SK-N-SH (cell line): ENCODE measurements around the gene NR1I2. TPM values are rescaled to one million over a fixed set of nuclear protein-coding genes. Genes with fewer than 3 reads are reported as not detected.

ENCODE experiments used
- CTCF ChIA-PET: fragments of 300-600, 350-600 bp; formaldehyde crosslinking; extraction: SDS; loops from one replicate; lab custom pipeline; 2021; lab: Yijun Ruan, JAX
- POLR2A ChIA-PET: fragments of 350-600 bp; sonication (Branson Sonifier 250); formaldehyde crosslinking; extraction: SDS; loops from one replicate; lab custom pipeline; 2020; ENCODE audit warnings: antibody characterized with exemption, inconsistent platforms; lab: Yijun Ruan, JAX
- DNase-seq: peaks from one replicate; pipeline ENCODE4 v3.0.0; 2012
- H2AFZ ChIP-seq: fragments of 200-600 bp; sonication (generic); 2 replicates; pipeline ENCODE4 v1.8.1; 2016; ENCODE audit warnings: antibody characterized with exemption, mild to moderate bottlenecking, low read depth
- H3F3A ChIP-seq: fragments of 200-600 bp; sonication (generic); replicated peaks from 2 replicates; pipeline ENCODE3; 2016; ENCODE audit warnings: antibody characterized with exemption, mild to moderate bottlenecking; ENCODE audit not compliant: insufficient read depth
- H3K27ac ChIP-seq, 2 experiments: fragments of 200-500 bp in 1 of 2; fragments of 200-600 bp in 1 of 2; sonication (Bioruptor generic) in 1 of 2; sonication (generic), shearing (Covaris generic) in 1 of 2; 2 replicates each; pipeline versions ENCODE4 v1.5.1 to v1.6.1; 2014 to 2016; ENCODE audit warnings: low read depth in 2 of 2, inconsistent platforms in 1 of 2, low read length in 1 of 2, mild to moderate bottlenecking in 1 of 2, mixed read lengths in 1 of 2
- H3K27me3 ChIP-seq: fragments of 200-600 bp; sonication (generic), shearing (Covaris generic); 2 replicates; pipeline ENCODE4 v1.6.1; 2016; ENCODE audit warnings: mixed run types; ENCODE audit not compliant: insufficient read depth
- H3K36me3 ChIP-seq, 2 experiments: fragments of 200-500 bp in 1 of 2; fragments of 200-600 bp in 1 of 2; sonication (Bioruptor generic) in 1 of 2; sonication (generic) in 1 of 2; replicated peaks in 1 of 2; 2 replicates each; pipeline versions ENCODE3 to v1.5.1; 2014 to 2016; ENCODE audit warnings: low read length in 1 of 2, mild to moderate bottlenecking in 1 of 2; ENCODE audit not compliant: insufficient read depth in 2 of 2, control insufficient read depth in 1 of 2
- H3K4me1 ChIP-seq, 2 experiments: fragments of 200-500 bp in 1 of 2; fragments of 200-600 bp in 1 of 2; sonication (Bioruptor generic) in 1 of 2; sonication (generic), shearing (Covaris generic) in 1 of 2; 2 replicates each; pipeline versions ENCODE4 v1.5.1 to v1.6.1; 2014 to 2016; ENCODE audit warnings: low read depth in 1 of 2, low read length in 1 of 2, mixed run types in 1 of 2; ENCODE audit not compliant: insufficient read depth in 2 of 2, control insufficient read depth in 1 of 2
- H3K4me2 ChIP-seq: fragments of 200-600 bp; sonication (generic), shearing (Covaris generic); 2 replicates; pipeline ENCODE4 v1.6.1; 2017; ENCODE audit warnings: mixed run types
- H3K4me3 ChIP-seq, 2 experiments: fragments of 200-500 bp in 1 of 2; fragments of 200-600 bp in 1 of 2; sonication (Bioruptor generic) in 1 of 2; sonication (generic), shearing (Covaris generic) in 1 of 2; 2 replicates each; pipeline versions ENCODE4 v1.5.1 to v1.8.1; 2014 to 2016; ENCODE audit warnings: low read depth in 2 of 2, inconsistent platforms in 1 of 2, low read length in 1 of 2, mild to moderate bottlenecking in 1 of 2, mixed read lengths in 1 of 2, moderate library complexity in 1 of 2
- H3K79me2 ChIP-seq: fragments of 200-600 bp; sonication (generic); 2 replicates; pipeline ENCODE4 v1.8.1; 2017; ENCODE audit warnings: mild to moderate bottlenecking; ENCODE audit not compliant: insufficient read depth
- H3K9ac ChIP-seq: fragments of 200-600 bp; sonication (generic); 2 replicates; pipeline ENCODE4 v1.6.1; 2017; ENCODE audit warnings: mixed run types
- H3K9me2 ChIP-seq: fragments of 200-600 bp; sonication (generic); 2 replicates; pipeline ENCODE4 v1.6.1; 2017; ENCODE audit warnings: mixed run types
- H3K9me3 ChIP-seq: fragments of 200-600 bp; sonication (generic); 2 replicates; pipeline ENCODE4 v1.6.1; 2017; ENCODE audit warnings: mixed run types, mild to moderate bottlenecking, moderate library complexity
- H4K20me1 ChIP-seq: fragments of 200-600 bp; sonication (generic); 2 replicates; pipeline ENCODE4 v1.6.1; 2017; ENCODE audit warnings: mild to moderate bottlenecking, mixed run types; ENCODE audit not compliant: insufficient read depth
- CHD2 ChIP-seq: fragments of 150-350 bp; IDR thresholded peaks from 2 replicates; pipeline ENCODE4 v1.6.1; 2018; ENCODE audit warnings: low read length; ENCODE audit not compliant: partially characterized antibody
- FOXJ3 ChIP-seq: sonication (generic); formaldehyde crosslinking; IDR thresholded peaks from 2 replicates; pipeline ENCODE4 v1.5.1; 2020; ENCODE audit warnings: mild to moderate bottlenecking, missing genetic modification reagents
- FOXM1 ChIP-seq: IDR thresholded peaks from 2 replicates; pipeline ENCODE4 v1.4.0; 2012; ENCODE audit warnings: low read depth, mild to moderate bottlenecking
- GATA2 ChIP-seq: sonication (generic); formaldehyde crosslinking; IDR thresholded peaks from 2 replicates; pipeline ENCODE4 v1.5.0; 2020; ENCODE audit warnings: mild to moderate bottlenecking, missing genetic modification reagents
- NRF1 ChIP-seq: IDR thresholded peaks from 2 replicates; pipeline ENCODE4 v1.6.1; 2012; ENCODE audit warnings: low read depth, mild to moderate bottlenecking, low read length
- RAD21 ChIP-seq: IDR thresholded peaks from 2 replicates; pipeline ENCODE4 v1.6.1; 2012; ENCODE audit warnings: mild to moderate bottlenecking, low read length
- RCOR1 ChIP-seq: fragments of 150-350 bp; IDR thresholded peaks from 2 replicates; pipeline ENCODE4 v1.6.1; 2017; ENCODE audit warnings: antibody characterized with exemption, low read length
- TAF1 ChIP-seq: IDR thresholded peaks from 2 replicates; pipeline ENCODE4 v1.6.1; 2012; ENCODE audit warnings: low read depth, mild to moderate bottlenecking, low read length, moderate library complexity, borderline replicate concordance
- TEAD4 ChIP-seq: IDR thresholded peaks from 2 replicates; pipeline ENCODE4 v1.4.0; 2012; ENCODE audit warnings: mild to moderate bottlenecking, borderline replicate concordance; ENCODE audit not compliant: insufficient read depth
- YY1 ChIP-seq: IDR thresholded peaks from 2 replicates; pipeline ENCODE4 v1.4.0; 2012; ENCODE audit warnings: low read depth, mild to moderate bottlenecking
- WGBS: methylation state at CpG from one replicate; pipeline ENCODE4 v1.1.6; 2017; ENCODE audit warnings: low lambda C conversion rate; 5-methylcytosine and 5-hydroxymethylcytosine counted together
- polyA plus RNA-seq, 3 experiments: library from polyadenylated mRNA; depleted of rRNA; stranded (reverse); fragments of >200 nt; gene quantifications; 2 replicates each; pipeline ENCODE4 v1.2.3, GENCODE V29; 2012
- TF ChIP-seq, protein P1 (sequence below): fragments of 150-350 bp; IDR thresholded peaks from 2 replicates; pipeline ENCODE4 v1.6.1; 2016; ENCODE audit warnings: mild to moderate bottlenecking, low read depth, low read length
- TF ChIP-seq, protein P2 (sequence below): IDR thresholded peaks from 2 replicates; pipeline ENCODE4 v1.6.1; 2012; ENCODE audit warnings: mild to moderate bottlenecking, low read depth, low read length, moderate library complexity
- TF ChIP-seq, protein P3 (sequence below): IDR thresholded peaks from 2 replicates; pipeline ENCODE4; 2012
- TF ChIP-seq, protein P4 (sequence below): fragments of 200-600 bp; sonication (generic); IDR thresholded peaks from 2 replicates; pipeline ENCODE4 v1.6.1; 2017; ENCODE audit warnings: antibody characterized with exemption, mild to moderate bottlenecking, moderate library complexity
- TF ChIP-seq, protein P5 (sequence below): IDR thresholded peaks from 2 replicates; pipeline ENCODE4 v1.4.0; 2012; ENCODE audit warnings: low read depth, borderline replicate concordance

The NR1I2 gene
- polyA plus RNA-seq, 1 of the 3 experiments (the other 2 are of a cell fraction) = 0.03 TPM

DNA sequence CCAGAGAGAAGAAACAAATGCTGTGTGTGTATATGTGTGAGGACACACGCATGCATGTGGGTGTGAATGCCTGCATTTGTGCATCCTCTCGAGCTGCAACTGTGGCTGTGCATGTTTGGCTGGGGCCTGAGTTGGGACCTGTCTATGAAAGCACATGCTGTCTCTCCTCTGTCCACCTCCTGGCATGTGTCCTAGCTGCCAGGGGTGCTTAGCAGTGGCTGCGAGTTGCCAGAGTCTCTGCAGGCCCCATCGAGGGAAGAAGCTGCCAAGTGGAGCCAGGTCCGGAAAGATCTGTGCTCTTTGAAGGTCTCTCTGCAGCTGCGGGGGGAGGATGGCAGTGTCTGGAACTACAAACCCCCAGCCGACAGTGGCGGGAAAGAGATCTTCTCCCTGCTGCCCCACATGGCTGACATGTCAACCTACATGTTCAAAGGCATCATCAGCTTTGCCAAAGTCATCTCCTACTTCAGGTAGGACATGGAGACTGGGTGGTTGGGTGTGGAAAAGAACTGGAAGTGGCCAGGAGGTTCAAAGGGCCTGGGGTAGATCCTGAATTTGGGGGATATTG is 30.7 kb downstream of the NR1I2 start:
- H3K9ac ChIP-seq = no peak overlapping the region
- H3K9me2 ChIP-seq = no peaks in the 10 kb centered on the region
- POLR2A ChIA-PET = no interaction called here
- TF ChIP-seq GATA2 (no peak), RCOR1 (no peak), TEAD4 (no peak), FOXJ3 (no peak), YY1 (no peak), RAD21 (no peak), CHD2 (no peak)
- TF ChIP-seq, protein P1, sequence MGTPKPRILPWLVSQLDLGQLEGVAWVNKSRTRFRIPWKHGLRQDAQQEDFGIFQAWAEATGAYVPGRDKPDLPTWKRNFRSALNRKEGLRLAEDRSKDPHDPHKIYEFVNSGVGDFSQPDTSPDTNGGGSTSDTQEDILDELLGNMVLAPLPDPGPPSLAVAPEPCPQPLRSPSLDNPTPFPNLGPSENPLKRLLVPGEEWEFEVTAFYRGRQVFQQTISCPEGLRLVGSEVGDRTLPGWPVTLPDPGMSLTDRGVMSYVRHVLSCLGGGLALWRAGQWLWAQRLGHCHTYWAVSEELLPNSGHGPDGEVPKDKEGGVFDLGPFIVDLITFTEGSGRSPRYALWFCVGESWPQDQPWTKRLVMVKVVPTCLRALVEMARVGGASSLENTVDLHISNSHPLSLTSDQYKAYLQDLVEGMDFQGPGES = no peak
- TF ChIP-seq, protein P2, sequence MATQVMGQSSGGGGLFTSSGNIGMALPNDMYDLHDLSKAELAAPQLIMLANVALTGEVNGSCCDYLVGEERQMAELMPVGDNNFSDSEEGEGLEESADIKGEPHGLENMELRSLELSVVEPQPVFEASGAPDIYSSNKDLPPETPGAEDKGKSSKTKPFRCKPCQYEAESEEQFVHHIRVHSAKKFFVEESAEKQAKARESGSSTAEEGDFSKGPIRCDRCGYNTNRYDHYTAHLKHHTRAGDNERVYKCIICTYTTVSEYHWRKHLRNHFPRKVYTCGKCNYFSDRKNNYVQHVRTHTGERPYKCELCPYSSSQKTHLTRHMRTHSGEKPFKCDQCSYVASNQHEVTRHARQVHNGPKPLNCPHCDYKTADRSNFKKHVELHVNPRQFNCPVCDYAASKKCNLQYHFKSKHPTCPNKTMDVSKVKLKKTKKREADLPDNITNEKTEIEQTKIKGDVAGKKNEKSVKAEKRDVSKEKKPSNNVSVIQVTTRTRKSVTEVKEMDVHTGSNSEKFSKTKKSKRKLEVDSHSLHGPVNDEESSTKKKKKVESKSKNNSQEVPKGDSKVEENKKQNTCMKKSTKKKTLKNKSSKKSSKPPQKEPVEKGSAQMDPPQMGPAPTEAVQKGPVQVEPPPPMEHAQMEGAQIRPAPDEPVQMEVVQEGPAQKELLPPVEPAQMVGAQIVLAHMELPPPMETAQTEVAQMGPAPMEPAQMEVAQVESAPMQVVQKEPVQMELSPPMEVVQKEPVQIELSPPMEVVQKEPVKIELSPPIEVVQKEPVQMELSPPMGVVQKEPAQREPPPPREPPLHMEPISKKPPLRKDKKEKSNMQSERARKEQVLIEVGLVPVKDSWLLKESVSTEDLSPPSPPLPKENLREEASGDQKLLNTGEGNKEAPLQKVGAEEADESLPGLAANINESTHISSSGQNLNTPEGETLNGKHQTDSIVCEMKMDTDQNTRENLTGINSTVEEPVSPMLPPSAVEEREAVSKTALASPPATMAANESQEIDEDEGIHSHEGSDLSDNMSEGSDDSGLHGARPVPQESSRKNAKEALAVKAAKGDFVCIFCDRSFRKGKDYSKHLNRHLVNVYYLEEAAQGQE = no peak
- TF ChIP-seq, protein P3, sequence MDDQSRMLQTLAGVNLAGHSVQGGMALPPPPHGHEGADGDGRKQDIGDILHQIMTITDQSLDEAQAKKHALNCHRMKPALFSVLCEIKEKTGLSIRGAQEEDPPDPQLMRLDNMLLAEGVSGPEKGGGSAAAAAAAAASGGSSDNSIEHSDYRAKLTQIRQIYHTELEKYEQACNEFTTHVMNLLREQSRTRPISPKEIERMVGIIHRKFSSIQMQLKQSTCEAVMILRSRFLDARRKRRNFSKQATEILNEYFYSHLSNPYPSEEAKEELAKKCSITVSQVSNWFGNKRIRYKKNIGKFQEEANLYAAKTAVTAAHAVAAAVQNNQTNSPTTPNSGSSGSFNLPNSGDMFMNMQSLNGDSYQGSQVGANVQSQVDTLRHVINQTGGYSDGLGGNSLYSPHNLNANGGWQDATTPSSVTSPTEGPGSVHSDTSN = no peak
- no peak overlapping the region for H2AFZ ChIP-seq
- no peaks in the 10 kb centered on the region for H4K20me1 ChIP-seq
- H3K27ac ChIP-seq = no peak overlapping the region
- no peaks in the 10 kb centered on the region for H3K27me3 ChIP-seq
- no peak overlapping the region for H3K4me3 ChIP-seq
- no peaks in the 10 kb centered on the region for H3K4me1 ChIP-seq
- CTCF ChIA-PET = no interaction called here
- H3K9me3 ChIP-seq = no peaks in the 10 kb centered on the region
- no peaks in the 10 kb centered on the region for H3K36me3 ChIP-seq
- H3F3A ChIP-seq = no peaks in the 10 kb centered on the region
- no peak for DNase-seq
- WGBS = 81% methylated on average over 8 of the region's 8 CpGs
- H3K79me2 ChIP-seq = no peaks in the 10 kb centered on the region
- H3K4me2 ChIP-seq = no peak overlapping the region

DNA sequence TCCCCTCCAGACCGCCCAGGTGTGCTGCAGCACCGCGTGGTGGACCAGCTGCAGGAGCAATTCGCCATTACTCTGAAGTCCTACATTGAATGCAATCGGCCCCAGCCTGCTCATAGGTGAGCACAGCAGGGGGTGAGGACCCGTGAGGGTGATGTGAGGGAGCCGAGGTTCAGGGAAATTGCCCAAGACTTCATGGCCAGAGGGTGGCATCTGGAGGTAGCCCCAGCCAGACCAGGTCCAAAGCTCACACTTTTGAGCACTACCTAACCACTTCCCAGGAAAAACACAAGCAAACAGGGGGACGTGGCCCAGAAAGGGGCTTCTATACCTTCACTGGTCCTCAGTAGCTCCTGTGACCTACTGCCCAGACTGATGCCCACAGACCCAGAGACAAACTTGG is 33.8 kb downstream of the NR1I2 start:
- ChIA-PET CTCF (interaction anchor here (1.0 to 1.2 kb wide), 2 partner anchors 16 to 743 kb away, joined by 3 read pairs; no protein-coding TSS in a partner anchor), POLR2A (no interaction called here)
- TF ChIP-seq NRF1 (no peak), FOXM1 (no peak), TAF1 (no peak)
- TF ChIP-seq, protein P4, sequence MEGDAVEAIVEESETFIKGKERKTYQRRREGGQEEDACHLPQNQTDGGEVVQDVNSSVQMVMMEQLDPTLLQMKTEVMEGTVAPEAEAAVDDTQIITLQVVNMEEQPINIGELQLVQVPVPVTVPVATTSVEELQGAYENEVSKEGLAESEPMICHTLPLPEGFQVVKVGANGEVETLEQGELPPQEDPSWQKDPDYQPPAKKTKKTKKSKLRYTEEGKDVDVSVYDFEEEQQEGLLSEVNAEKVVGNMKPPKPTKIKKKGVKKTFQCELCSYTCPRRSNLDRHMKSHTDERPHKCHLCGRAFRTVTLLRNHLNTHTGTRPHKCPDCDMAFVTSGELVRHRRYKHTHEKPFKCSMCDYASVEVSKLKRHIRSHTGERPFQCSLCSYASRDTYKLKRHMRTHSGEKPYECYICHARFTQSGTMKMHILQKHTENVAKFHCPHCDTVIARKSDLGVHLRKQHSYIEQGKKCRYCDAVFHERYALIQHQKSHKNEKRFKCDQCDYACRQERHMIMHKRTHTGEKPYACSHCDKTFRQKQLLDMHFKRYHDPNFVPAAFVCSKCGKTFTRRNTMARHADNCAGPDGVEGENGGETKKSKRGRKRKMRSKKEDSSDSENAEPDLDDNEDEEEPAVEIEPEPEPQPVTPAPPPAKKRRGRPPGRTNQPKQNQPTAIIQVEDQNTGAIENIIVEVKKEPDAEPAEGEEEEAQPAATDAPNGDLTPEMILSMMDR = no peak
- TF ChIP-seq, protein P5, sequence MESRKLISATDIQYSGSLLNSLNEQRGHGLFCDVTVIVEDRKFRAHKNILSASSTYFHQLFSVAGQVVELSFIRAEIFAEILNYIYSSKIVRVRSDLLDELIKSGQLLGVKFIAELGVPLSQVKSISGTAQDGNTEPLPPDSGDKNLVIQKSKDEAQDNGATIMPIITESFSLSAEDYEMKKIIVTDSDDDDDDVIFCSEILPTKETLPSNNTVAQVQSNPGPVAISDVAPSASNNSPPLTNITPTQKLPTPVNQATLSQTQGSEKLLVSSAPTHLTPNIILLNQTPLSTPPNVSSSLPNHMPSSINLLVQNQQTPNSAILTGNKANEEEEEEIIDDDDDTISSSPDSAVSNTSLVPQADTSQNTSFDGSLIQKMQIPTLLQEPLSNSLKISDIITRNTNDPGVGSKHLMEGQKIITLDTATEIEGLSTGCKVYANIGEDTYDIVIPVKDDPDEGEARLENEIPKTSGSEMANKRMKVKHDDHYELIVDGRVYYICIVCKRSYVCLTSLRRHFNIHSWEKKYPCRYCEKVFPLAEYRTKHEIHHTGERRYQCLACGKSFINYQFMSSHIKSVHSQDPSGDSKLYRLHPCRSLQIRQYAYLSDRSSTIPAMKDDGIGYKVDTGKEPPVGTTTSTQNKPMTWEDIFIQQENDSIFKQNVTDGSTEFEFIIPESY = no peak

More for the DNA sequence above, 33.8 kb downstream of the NR1I2 start:
- 50% methylated on average over 4 of the region's 8 CpGs for WGBS
- Histone ChIP-seq H3K4me3 (no peak overlapping the region), H3K9me3 (no peaks in the 10 kb centered on the region), H3K27ac (no peak overlapping the region), H3K79me2 (no peaks in the 10 kb centered on the region), H3K9ac (no peak overlapping the region), H3K9me2 (no peaks in the 10 kb centered on the region), H3K4me1 (no peaks in the 10 kb centered on the region), H2AFZ (no peak overlapping the region), H3F3A (no peaks in the 10 kb centered on the region), H3K36me3 (no peaks in the 10 kb centered on the region), H4K20me1 (no peaks in the 10 kb centered on the region), H3K4me2 (no peak overlapping the region), H3K27me3 (no peaks in the 10 kb centered on the region)
- no peak for DNase-seq
